IgD-negative memory B cell (primary cell): Measurements from ENCODE around the gene LPP. TPM values are rescaled to one million over a fixed set of nuclear protein-coding genes. Genes with fewer than 3 reads are reported as not detected.
A peak's percentile ranks its signal among the peaks of the same experiment; 100 is the strongest.
"Not testable (repeated sequence)": the region's sequence is repeated elsewhere in the genome, so short reads cannot be mapped to it uniquely, and the experiment has no call there.

Source experiments
- H3K27ac Mint-ChIP-seq, 3 donors: one replicate each; pipeline ENCODE4 v1.8.0; 2020 to 2022; ENCODE audit warnings: mild to moderate bottlenecking in 3 of 3, mixed read lengths in 3 of 3, moderate library complexity in 1 of 3
- H3K27me3 Mint-ChIP-seq: one replicate; pipeline ENCODE4 v1.8.0; 2021; ENCODE audit warnings: mixed read lengths
- H3K36me3 Mint-ChIP-seq: one replicate; pipeline ENCODE4 v1.8.0; 2020; ENCODE audit warnings: mild to moderate bottlenecking, mixed read lengths
- H3K4me1 Mint-ChIP-seq, 3 donors: one replicate each; pipeline ENCODE4 v1.8.0; 2020 to 2022; ENCODE audit warnings: mixed read lengths in 3 of 3, mild to moderate bottlenecking in 1 of 3
- H3K4me3 Mint-ChIP-seq, 4 donors: one replicate each; pipeline ENCODE4 v1.8.0; 2020 to 2022; ENCODE audit warnings: mild to moderate bottlenecking in 4 of 4, mixed read lengths in 4 of 4, moderate library complexity in 3 of 4
- H3K9me3 Mint-ChIP-seq, 3 donors: one replicate each; pipeline ENCODE4 v1.8.0; 2020 to 2021; ENCODE audit warnings: mixed read lengths in 3 of 3, mild to moderate bottlenecking in 1 of 3
- polyA plus RNA-seq: library from polyadenylated mRNA; unstranded; fragments of 300-500 nt; fragmentation: Illumina TruSeq; gene quantifications from one replicate; pipeline ENCODE4 v1.2.3, GENCODE V29; 2021

Gene LPP
- polyA plus RNA-seq, 1 donor from 2014 or later, result 29.2 TPM

GRCh38 chr3:188403404-188403803 is 249.4 kb downstream of the LPP start:
- Mint-ChIP-seq H3K27me3 (peaks cover 2% of the 10 kb centered on the region), H3K9me3 (no peaks in the 10 kb centered on the region), H3K4me3 (peak overlapping the region in 2 of 4 donors; percentile 18 to 34), H3K27ac (no peak overlapping the region), H3K36me3 (peaks cover 16% of the 10 kb centered on the region), H3K4me1 (peaks cover 42 to 48% (median 47%) of the 10 kb centered on the region in 3 donors)

- peaks cover 35 to 44% (median 41%) of the 10 kb centered on the region in 3 donors for H3K4me1 Mint-ChIP-seq
- H3K27ac Mint-ChIP-seq, result peak overlapping the region in 1 of 3 donors; percentile 84
- peaks cover 21% of the 10 kb centered on the region for H3K36me3 Mint-ChIP-seq
- no peak overlapping the region for H3K4me3 Mint-ChIP-seq
- no peaks in the 10 kb centered on the region for H3K27me3 Mint-ChIP-seq
- no peaks in the 10 kb centered on the region for H3K9me3 Mint-ChIP-seq
Measured at GRCh38 chr3:188404124-188404523, 250.2 kb downstream of the LPP start.

GRCh38 chr3:188404701-188405100 is 250.7 kb downstream of the LPP start:
- H3K27me3 Mint-ChIP-seq, result no peaks in the 10 kb centered on the region
- peaks cover 31 to 42% (median 35%) of the 10 kb centered on the region in 3 donors for H3K4me1 Mint-ChIP-seq
- H3K36me3 Mint-ChIP-seq, result peaks cover 21% of the 10 kb centered on the region
- no peaks in the 10 kb centered on the region for H3K9me3 Mint-ChIP-seq
- H3K4me3 Mint-ChIP-seq, result no peak overlapping the region
- H3K27ac Mint-ChIP-seq, result peak overlapping the region in 1 of 3 donors; percentile 84

- Mint-ChIP-seq H3K27ac (peak overlapping the region in 1 of 3 donors; percentile 23), H3K4me1 (peaks cover 16 to 38% (median 21%) of the 10 kb centered on the region in 3 donors), H3K36me3 (peaks cover 28% of the 10 kb centered on the region)
Measured at GRCh38 chr3:188407158-188407880, 253.4 kb downstream of the LPP start.

GRCh38 chr3:188408831-188409230 is 254.9 kb downstream of the LPP start:
- Mint-ChIP-seq H3K4me3 (no peak overlapping the region), H3K4me1 (peaks cover 14 to 30% (median 16%) of the 10 kb centered on the region in 3 donors), H3K9me3 (no peaks in the 10 kb centered on the region), H3K36me3 (peaks cover 30% of the 10 kb centered on the region), H3K27me3 (no peaks in the 10 kb centered on the region), H3K27ac (no peak overlapping the region)

More at GRCh38 chr3:188407158-188407880, 253.4 kb downstream of the LPP start:
- H3K9me3 Mint-ChIP-seq, result no peaks in the 10 kb centered on the region
- H3K27me3 Mint-ChIP-seq, result no peaks in the 10 kb centered on the region
- H3K4me3 Mint-ChIP-seq, result no peak overlapping the region

- H3K9me3 Mint-ChIP-seq, result no peaks in the 10 kb centered on the region
- H3K27ac Mint-ChIP-seq, result no peak overlapping the region
- H3K36me3 Mint-ChIP-seq, result peaks cover 26% of the 10 kb centered on the region
- H3K4me1 Mint-ChIP-seq, result peaks cover 12 to 23% (median 14%) of the 10 kb centered on the region in 3 donors
- peak overlapping the region in 1 of 4 donors; percentile 34 for H3K4me3 Mint-ChIP-seq
- H3K27me3 Mint-ChIP-seq, result no peaks in the 10 kb centered on the region
Measured at GRCh38 chr3:188411750-188412149, 257.8 kb downstream of the LPP start.

GRCh38 chr3:188415196-188415595 is 261.2 kb downstream of the LPP start:
- Mint-ChIP-seq H3K36me3 (peaks cover 15% of the 10 kb centered on the region), H3K27me3 (no peaks in the 10 kb centered on the region), H3K27ac (no peak overlapping the region), H3K4me3 (no peak overlapping the region), H3K4me1 (peaks cover 28 to 31% (median 30%) of the 10 kb centered on the region in 3 donors), H3K9me3 (no peaks in the 10 kb centered on the region)

- peaks cover 12% of the 10 kb centered on the region for H3K36me3 Mint-ChIP-seq
- no peaks in the 10 kb centered on the region for H3K9me3 Mint-ChIP-seq
- H3K27me3 Mint-ChIP-seq, result no peaks in the 10 kb centered on the region
- peaks cover 26 to 30% (median 28%) of the 10 kb centered on the region in 3 donors for H3K4me1 Mint-ChIP-seq
- no peak overlapping the region for H3K4me3 Mint-ChIP-seq
- no peak overlapping the region for H3K27ac Mint-ChIP-seq
Measured at GRCh38 chr3:188416041-188416440, 262.1 kb downstream of the LPP start.

GRCh38 chr3:188417271-188417696 is 263.3 kb downstream of the LPP start:
- H3K9me3 Mint-ChIP-seq, result no peaks in the 10 kb centered on the region
- peaks cover 28 to 38% (median 31%) of the 10 kb centered on the region in 3 donors for H3K4me1 Mint-ChIP-seq
- peak overlapping the region; percentile 42 to 95 (median 44) for H3K27ac Mint-ChIP-seq
- no peaks in the 10 kb centered on the region for H3K27me3 Mint-ChIP-seq
- peaks cover 7% of the 10 kb centered on the region for H3K36me3 Mint-ChIP-seq
- peak overlapping the region in 3 of 4 donors; percentile 11 to 89 (median 78) for H3K4me3 Mint-ChIP-seq

- Mint-ChIP-seq H3K27me3 (no peaks in the 10 kb centered on the region), H3K9me3 (peaks cover 0 to 2% (median 0%) of the 10 kb centered on the region in 3 donors), H3K4me3 (peak overlapping the region; percentile 9 to 89 (median 44)), H3K4me1 (peaks cover 31 to 42% (median 33%) of the 10 kb centered on the region in 3 donors), H3K36me3 (peaks cover 7% of the 10 kb centered on the region), H3K27ac (peak overlapping the region; percentile 42 to 95 (median 44))
Measured at GRCh38 chr3:188417766-188418165, 263.8 kb downstream of the LPP start.

- no peaks in the 10 kb centered on the region for H3K27me3 Mint-ChIP-seq
Measured at GRCh38 chr3:188421151-188421821, 267.3 kb downstream of the LPP start.

GRCh38 chr3:188421836-188422540 is 268.0 kb downstream of the LPP start:
- Mint-ChIP-seq H3K9me3 (peaks cover 3 to 14% (median 11%) of the 10 kb centered on the region in 3 donors), H3K27me3 (no peaks in the 10 kb centered on the region), H3K4me3 (peak overlapping the region; percentile 40 to 68 (median 44)), H3K36me3 (peaks cover 4% of the 10 kb centered on the region), H3K4me1 (peaks cover 49 to 62% (median 59%) of the 10 kb centered on the region in 3 donors), H3K27ac (peak overlapping the region; percentile 68 to 92 (median 71))

More at GRCh38 chr3:188421151-188421821, 267.3 kb downstream of the LPP start:
- Mint-ChIP-seq H3K9me3 (peaks cover 2 to 10% (median 7%) of the 10 kb centered on the region in 3 donors), H3K4me1 (peaks cover 54 to 65% (median 62%) of the 10 kb centered on the region in 3 donors), H3K4me3 (peak overlapping the region; percentile 2 to 68 (median 40)), H3K36me3 (peaks cover 7% of the 10 kb centered on the region), H3K27ac (peak overlapping the region; percentile 68 to 92 (median 71))

GRCh38 chr3:188427981-188428380 is 274.0 kb downstream of the LPP start:
- peaks cover 2 to 18% (median 11%) of the 10 kb centered on the region in 3 donors for H3K9me3 Mint-ChIP-seq
- not testable (repeated sequence) for H3K27ac Mint-ChIP-seq, H3K27me3 Mint-ChIP-seq, H3K36me3 Mint-ChIP-seq
- peaks cover 50 to 65% (median 65%) of the 10 kb centered on the region in 3 donors for H3K4me1 Mint-ChIP-seq
- H3K4me3 Mint-ChIP-seq, result peak overlapping the region in 1 of 4 donors; percentile 43

GRCh38 chr3:188431040-188431439 is 277.1 kb downstream of the LPP start:
- Mint-ChIP-seq H3K36me3 (peaks cover 1% of the 10 kb centered on the region), H3K27me3 (no peaks in the 10 kb centered on the region), H3K9me3 (peaks cover 2 to 11% (median 6%) of the 10 kb centered on the region in 3 donors), H3K4me1 (peaks cover 49 to 53% (median 52%) of the 10 kb centered on the region in 3 donors), H3K4me3 (peak overlapping the region in 3 of 4 donors; percentile 42 to 82 (median 67)), H3K27ac (peak overlapping the region; percentile 12 to 89 (median 86))
